ENCODE data around the gene GPR158. TPM values are rescaled to one million over a fixed set of nuclear protein-coding genes. Genes with fewer than 3 reads are reported as not detected.
A peak's percentile ranks its signal among the peaks of the same experiment; 100 is the strongest.

Gene GPR158
- total RNA-seq, 1 donor from 2014 or later = not detected

GRCh38 chr10:25457552-25457951 is 282.8 kb downstream of the GPR158 start:
- ATAC-seq (ENCODE audit: poor library complexity) (no peak), DNase-seq (no peak)
- intact Hi-C loops (cut with DNase I) = no loop called here

- DNase-seq (no peak), ATAC-seq (ENCODE audit: poor library complexity) (no peak)
Observed at GRCh38 chr10:25465582-25466372, 291.0 kb downstream of the GPR158 start.

GRCh38 chr10:25467881-25468280 is 293.1 kb downstream of the GPR158 start:
- DNase-seq (no peak), ATAC-seq (ENCODE audit: poor library complexity) (no peak)
- intact Hi-C loops (cut with DNase I) = no loop called here

More at GRCh38 chr10:25465582-25466372, 291.0 kb downstream of the GPR158 start:
- intact Hi-C loops (cut with DNase I) = no loop called here

- ATAC-seq (ENCODE audit: poor library complexity) (no peak), DNase-seq (no peak)
- intact Hi-C loops (cut with DNase I) = no loop called here
Observed at GRCh38 chr10:25481467-25481866, 306.7 kb downstream of the GPR158 start.

- ATAC-seq (ENCODE audit: poor library complexity) = no peak
- no peak for DNase-seq
- intact Hi-C loops (cut with DNase I) = no loop called here
Observed at GRCh38 chr10:25483999-25484398, 309.2 kb downstream of the GPR158 start.

GRCh38 chr10:25487266-25487665 is 312.5 kb downstream of the GPR158 start:
- ATAC-seq (ENCODE audit: poor library complexity) = no peak
- intact Hi-C loops (cut with DNase I) = no loop called here
- no peak for DNase-seq

GRCh38 chr10:25492040-25492439 is 317.2 kb downstream of the GPR158 start:
- intact Hi-C loops (cut with DNase I) = no loop called here
- DNase-seq (no peak), ATAC-seq (ENCODE audit: poor library complexity) (no peak)

- DNase-seq = no peak
- intact Hi-C loops (cut with DNase I) = no loop called here
Observed at GRCh38 chr10:25492680-25493079, 317.9 kb downstream of the GPR158 start.

GRCh38 chr10:25493122-25493893 is 318.5 kb downstream of the GPR158 start:
- no peak for DNase-seq
- intact Hi-C loops (cut with DNase I) = no loop called here
- ATAC-seq (ENCODE audit: poor library complexity) = peak; percentile 97

More at GRCh38 chr10:25492680-25493079, 317.9 kb downstream of the GPR158 start:
- ATAC-seq (ENCODE audit: poor library complexity) = no peak

- intact Hi-C loops (cut with DNase I) = no loop called here
- ATAC-seq (ENCODE audit: poor library complexity) = no peak
Observed at GRCh38 chr10:25497246-25497645, 322.4 kb downstream of the GPR158 start.

GRCh38 chr10:25498645-25499044 is 323.8 kb downstream of the GPR158 start:
- intact Hi-C loops (cut with DNase I) = no loop called here
- ATAC-seq (ENCODE audit: poor library complexity) = no peak
- DNase-seq = no peak

More at GRCh38 chr10:25497246-25497645, 322.4 kb downstream of the GPR158 start:
- no peak for DNase-seq

- DNase-seq = no peak
- intact Hi-C loops (cut with DNase I) = no loop called here
- no peak for ATAC-seq (ENCODE audit: poor library complexity)
Observed at GRCh38 chr10:25501912-25502311, 327.1 kb downstream of the GPR158 start.

GRCh38 chr10:25502453-25502852 is 327.7 kb downstream of the GPR158 start:
- intact Hi-C loops (cut with DNase I) = no loop called here
- ATAC-seq (ENCODE audit: poor library complexity) = no peak
- DNase-seq = no peak

GRCh38 chr10:25504306-25504705 is 329.5 kb downstream of the GPR158 start:
- intact Hi-C loops (cut with DNase I) = no loop called here
- DNase-seq (no peak), ATAC-seq (ENCODE audit: poor library complexity) (no peak)

- DNase-seq (no peak), ATAC-seq (ENCODE audit: poor library complexity) (no peak)
- intact Hi-C loops (cut with DNase I) = no loop called here
Observed at GRCh38 chr10:25504838-25505237, 330.0 kb downstream of the GPR158 start.

GRCh38 chr10:25505466-25505865 is 330.7 kb downstream of the GPR158 start:
- intact Hi-C loops (cut with DNase I) = no loop called here
- DNase-seq (no peak), ATAC-seq (ENCODE audit: poor library complexity) (no peak)

- no peak for DNase-seq
- intact Hi-C loops (cut with DNase I) = no loop called here
- no peak for ATAC-seq (ENCODE audit: poor library complexity)
Observed at GRCh38 chr10:25506821-25507335, 332.1 kb downstream of the GPR158 start.

GRCh38 chr10:25508112-25508815 is 333.5 kb downstream of the GPR158 start:
- intact Hi-C loops (cut with DNase I) = no loop called here
- no peak for DNase-seq
- no peak for ATAC-seq (ENCODE audit: poor library complexity)

GRCh38 chr10:25509151-25509550 is 334.4 kb downstream of the GPR158 start:
- intact Hi-C loops (cut with DNase I) = no loop called here
- DNase-seq (no peak), ATAC-seq (ENCODE audit: poor library complexity) (no peak)

All from Right ventricle myocardium superior (tissue), 1 donor.